ENCODE data around the gene CDKN2B. TPM values are rescaled to one million over a fixed set of nuclear protein-coding genes. Genes with fewer than 3 reads are reported as not detected.
A peak's percentile ranks its signal among the peaks of the same experiment; 100 is the strongest.

CDKN2B gene
- total and polyA plus RNA-seq, 2 experiments from 2014 or later, result 0.21 to 1.8 TPM

GRCh38 chr9:21982861-21983560 is 26.1 kb downstream of the CDKN2B start:
- Histone ChIP-seq H3K4me3 (no peak overlapping the region), H3K27ac (no peak overlapping the region), H3K4me1 (ENCODE audit: low read depth) (no peaks in the 10 kb centered on the region), H3K9me3 (ENCODE audit: low read depth) (no peaks in the 10 kb centered on the region), H3K36me3 (no peaks in the 10 kb centered on the region), H3K27me3 (peaks cover 98% of the 10 kb centered on the region)
- no peak for TF ChIP-seq CTCF (IDR thresholded peaks at IDR 0.05; ENCODE audit: low read depth, low read length)
- no peak for DNase-seq (ENCODE audit: low read depth in 1 of 2, low spot score in 1 of 2)

- H3K4me1 ChIP-seq (ENCODE audit: low read depth), result no peaks in the 10 kb centered on the region
- H3K27me3 ChIP-seq, result peaks cover 98% of the 10 kb centered on the region
- H3K36me3 ChIP-seq, result no peaks in the 10 kb centered on the region
- TF ChIP-seq CTCF (IDR thresholded peaks at IDR 0.05; ENCODE audit: low read depth, low read length), result no peak
- no peak for DNase-seq (ENCODE audit: low read depth in 1 of 2, low spot score in 1 of 2)
- no peaks in the 10 kb centered on the region for H3K9me3 ChIP-seq (ENCODE audit: low read depth)
- no peak overlapping the region for H3K4me3 ChIP-seq
- no peak overlapping the region for H3K27ac ChIP-seq
Measured at GRCh38 chr9:21982391-21982790, 26.7 kb downstream of the CDKN2B start.

- Histone ChIP-seq H3K4me1 (ENCODE audit: low read depth) (no peaks in the 10 kb centered on the region), H3K36me3 (no peaks in the 10 kb centered on the region), H3K27me3 (peaks cover 98% of the 10 kb centered on the region), H3K4me3 (no peak overlapping the region), H3K27ac (no peak overlapping the region), H3K9me3 (ENCODE audit: low read depth) (no peaks in the 10 kb centered on the region)
- DNase-seq (ENCODE audit: low read depth in 1 of 2, low spot score in 1 of 2), result no peak
- no peak for TF ChIP-seq CTCF (IDR thresholded peaks at IDR 0.05; ENCODE audit: low read depth, low read length)
Measured at GRCh38 chr9:21976334-21976875, 32.7 kb downstream of the CDKN2B start.

GRCh38 chr9:21974722-21975409 is 34.2 kb downstream of the CDKN2B start:
- peak; percentile 30 to 62 for DNase-seq (ENCODE audit: low read depth in 1 of 2, low spot score in 1 of 2)
- H3K9me3 ChIP-seq (ENCODE audit: low read depth), result no peaks in the 10 kb centered on the region
- H3K27ac ChIP-seq, result no peak overlapping the region
- TF ChIP-seq CTCF (IDR thresholded peaks at IDR 0.05; ENCODE audit: low read depth, low read length), result no peak
- H3K27me3 ChIP-seq, result peaks cover 100% of the 10 kb centered on the region
- H3K36me3 ChIP-seq, result no peaks in the 10 kb centered on the region
- peak overlapping the region; percentile 40 for H3K4me3 ChIP-seq
- no peaks in the 10 kb centered on the region for H3K4me1 ChIP-seq (ENCODE audit: low read depth)

GRCh38 chr9:21974343-21974721 is 34.8 kb downstream of the CDKN2B start:
- no peak overlapping the region for H3K27ac ChIP-seq
- peaks cover 100% of the 10 kb centered on the region for H3K27me3 ChIP-seq
- no peaks in the 10 kb centered on the region for H3K9me3 ChIP-seq (ENCODE audit: low read depth)
- H3K4me3 ChIP-seq, result peak overlapping the region; percentile 40
- H3K36me3 ChIP-seq, result no peaks in the 10 kb centered on the region
- H3K4me1 ChIP-seq (ENCODE audit: low read depth), result no peaks in the 10 kb centered on the region
- DNase-seq (ENCODE audit: low read depth in 1 of 2, low spot score in 1 of 2), result no peak
- TF ChIP-seq CTCF (IDR thresholded peaks at IDR 0.05; ENCODE audit: low read depth, low read length), result no peak

Data from cardiac muscle cell (in vitro differentiated cells and primary cell).